Fibroblast of skin of abdomen (primary cell): ENCODE measurements around the gene SMARCA4.
"Not testable (repeated sequence)": the region's sequence is repeated elsewhere in the genome, so short reads cannot be mapped to it uniquely, and the experiment has no call there.

Experiments used
- DNase-seq: peaks from one replicate; pipeline ENCODE4 v3.0.0-alpha.2; 2013

The SMARCA4 gene

DNA sequence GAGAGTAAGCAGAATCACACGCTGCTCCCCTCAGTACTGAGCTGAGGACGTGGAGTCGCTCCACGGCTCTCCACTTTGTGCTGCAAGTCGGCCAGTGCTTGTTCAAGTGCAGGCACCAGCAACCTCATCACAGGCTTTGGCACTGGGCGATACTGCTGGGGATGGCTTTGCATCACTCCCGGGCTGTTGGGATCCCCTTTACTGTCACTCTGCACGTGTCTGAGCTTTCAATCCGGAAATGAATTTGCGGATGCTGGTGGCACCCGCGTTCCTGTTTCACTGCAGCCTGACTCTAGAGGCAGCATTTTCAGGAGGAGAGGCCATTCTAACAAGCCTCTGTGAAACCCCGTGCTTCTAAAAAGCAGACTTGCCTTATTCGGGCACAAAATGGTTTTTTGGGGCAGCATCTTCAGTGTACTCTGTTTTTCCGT lies 19.1 kb downstream of the SMARCA4 start:
- DNase-seq: no peak

GRCh38 chr19:10981252-10981895 lies 20.5 kb downstream of the SMARCA4 start:
- DNase-seq: no peak

DNA sequence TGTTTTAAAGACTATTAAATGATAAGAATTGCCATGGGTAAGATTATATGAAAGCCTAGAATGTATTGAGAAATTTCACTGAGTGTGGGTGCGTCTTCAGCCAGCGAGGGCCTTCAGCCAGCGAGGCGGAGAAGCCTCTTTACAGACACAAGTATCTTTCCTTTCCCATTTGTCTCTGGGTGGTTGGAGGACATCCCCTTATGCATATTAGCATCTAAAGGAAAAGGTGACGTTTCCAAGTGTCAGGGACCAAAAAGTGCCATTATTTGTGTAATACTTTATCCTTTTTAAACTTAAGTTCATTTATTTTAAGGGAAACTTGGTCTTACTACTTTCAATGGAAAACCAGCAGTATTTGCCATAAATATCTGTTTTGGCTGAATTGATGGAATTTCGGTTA lies 22.2 kb downstream of the SMARCA4 start:
- no peak for DNase-seq

DNA sequence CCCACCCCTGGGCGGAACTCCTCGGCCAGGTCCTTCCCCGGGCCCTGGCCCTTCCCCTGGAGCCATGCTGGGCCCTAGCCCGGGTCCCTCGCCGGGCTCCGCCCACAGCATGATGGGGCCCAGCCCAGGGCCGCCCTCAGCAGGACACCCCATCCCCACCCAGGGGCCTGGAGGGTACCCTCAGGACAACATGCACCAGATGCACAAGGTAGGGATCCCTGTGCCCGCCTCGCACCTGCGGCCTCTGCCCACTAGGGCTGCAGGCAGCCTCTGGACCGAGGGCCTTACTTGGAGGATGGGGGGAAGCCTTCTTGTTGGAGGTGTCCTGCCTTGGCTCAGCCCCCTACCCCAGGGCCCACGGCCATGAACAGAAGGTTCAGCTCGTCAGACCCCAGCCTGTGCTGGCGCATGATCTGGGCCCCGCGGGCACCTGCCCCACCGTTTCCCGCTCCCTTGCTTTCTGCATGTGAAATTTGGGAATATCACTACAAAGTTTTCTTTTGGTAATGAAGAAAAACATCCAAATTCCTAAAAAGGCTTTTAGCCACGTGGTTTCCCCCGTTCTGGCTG lies 23.4 kb downstream of the SMARCA4 start:
- DNase-seq: no peak

DNA sequence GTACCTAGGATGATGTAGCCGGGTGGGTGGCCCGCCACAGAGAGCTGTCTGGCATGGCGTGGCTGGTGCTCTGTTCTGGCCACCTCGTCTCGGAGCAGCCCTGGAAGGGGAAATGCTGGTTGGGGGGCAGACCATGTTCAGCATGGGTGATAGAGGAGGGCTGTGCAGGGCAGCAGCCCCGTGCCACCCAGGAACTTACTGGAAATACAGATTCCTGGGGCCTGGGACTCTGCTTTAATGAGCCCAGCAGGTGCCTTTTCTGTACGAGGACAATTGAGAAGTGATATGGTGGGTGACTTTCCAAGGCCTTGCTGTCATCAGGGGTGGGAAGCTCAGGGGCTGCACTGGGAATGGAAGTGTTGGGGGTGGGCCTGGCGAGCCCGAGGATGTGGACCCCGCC lies 24.7 kb downstream of the SMARCA4 start:
- no peak for DNase-seq

DNA sequence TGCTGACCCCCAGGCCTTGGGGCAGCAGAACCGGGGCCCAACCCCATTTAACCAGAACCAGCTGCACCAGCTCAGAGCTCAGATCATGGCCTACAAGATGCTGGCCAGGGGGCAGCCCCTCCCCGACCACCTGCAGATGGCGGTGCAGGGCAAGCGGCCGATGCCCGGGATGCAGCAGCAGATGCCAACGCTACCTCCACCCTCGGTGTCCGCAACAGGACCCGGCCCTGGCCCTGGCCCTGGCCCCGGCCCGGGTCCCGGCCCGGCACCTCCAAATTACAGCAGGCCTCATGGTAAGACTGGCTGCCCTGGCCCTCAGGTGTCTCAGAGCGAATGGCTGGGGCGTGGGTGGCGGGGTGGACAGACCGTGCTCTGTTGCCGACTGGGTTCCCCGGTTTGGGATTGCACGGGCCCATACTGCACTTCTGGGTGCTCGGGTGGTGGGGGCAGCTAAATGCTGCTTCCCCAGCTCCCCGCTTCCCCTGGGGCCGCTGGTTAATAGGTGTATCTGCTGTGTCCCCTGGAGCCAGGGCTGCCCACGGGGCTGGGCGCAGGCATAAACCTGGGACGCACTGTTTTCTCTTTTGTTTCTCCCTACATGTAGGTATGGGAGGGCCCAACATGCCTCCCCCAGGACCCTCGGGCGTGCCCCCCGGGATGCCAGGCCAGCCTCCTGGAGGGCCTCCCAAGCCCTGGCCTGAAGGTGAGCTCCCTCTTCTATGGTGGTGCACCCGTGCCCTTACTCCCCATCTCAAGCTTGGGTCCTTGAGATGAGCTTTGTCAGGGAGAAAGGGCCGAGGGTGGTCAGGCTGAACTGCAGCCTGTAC lies 25.7 kb downstream of the SMARCA4 start:
- DNase-seq: no peak

- DNase-seq: no peak
Measured at GRCh38 chr19:10987571-10988297, 26.9 kb downstream of the SMARCA4 start.

- DNase-seq: no peak
Measured at GRCh38 chr19:10988380-10988779, 27.6 kb downstream of the SMARCA4 start.

GRCh38 chr19:10988921-10989320 lies 28.1 kb downstream of the SMARCA4 start:
- no peak for DNase-seq

DNA sequence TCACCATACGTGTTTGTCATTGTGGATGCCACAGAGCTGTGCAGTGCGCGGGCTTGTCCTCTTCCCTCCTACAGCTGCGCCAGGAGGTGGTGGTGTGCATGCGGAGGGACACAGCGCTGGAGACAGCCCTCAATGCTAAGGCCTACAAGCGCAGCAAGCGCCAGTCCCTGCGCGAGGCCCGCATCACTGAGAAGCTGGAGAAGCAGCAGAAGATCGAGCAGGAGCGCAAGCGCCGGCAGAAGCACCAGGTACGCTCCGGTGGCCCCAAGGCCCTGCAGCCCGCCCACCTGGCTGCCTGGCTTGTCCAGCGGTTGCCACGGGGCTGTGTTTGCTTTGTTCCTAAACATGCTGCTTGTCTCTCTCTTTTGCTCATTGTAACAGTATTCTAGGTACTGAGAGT lies 30.2 kb downstream of the SMARCA4 start:
- no peak for DNase-seq

- no peak for DNase-seq
Measured at GRCh38 chr19:10991521-10992081, 30.8 kb downstream of the SMARCA4 start.

DNA sequence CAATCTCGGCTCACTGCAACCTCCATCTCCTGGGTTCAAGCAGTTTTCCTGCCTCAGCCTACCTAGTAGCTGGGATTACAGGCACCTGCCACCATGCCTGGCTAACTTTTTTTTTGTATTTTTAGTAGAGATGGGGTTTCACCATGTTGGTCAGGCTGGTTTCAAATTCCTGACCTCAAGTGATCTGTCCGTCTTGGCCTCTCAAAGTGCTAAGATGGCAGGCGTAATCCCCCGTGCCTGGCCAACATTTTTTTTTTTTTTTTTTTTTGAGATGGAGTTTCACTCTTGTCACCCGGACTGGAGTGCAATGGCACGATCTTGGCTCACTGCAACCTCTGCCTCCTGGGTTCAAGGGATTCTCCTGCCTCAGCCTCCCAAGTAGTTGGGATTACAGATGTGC lies 31.3 kb downstream of the SMARCA4 start:
- DNase-seq: not testable (repeated sequence)

- no peak for DNase-seq
Measured at GRCh38 chr19:10995926-10996600, 35.2 kb downstream of the SMARCA4 start.

DNA sequence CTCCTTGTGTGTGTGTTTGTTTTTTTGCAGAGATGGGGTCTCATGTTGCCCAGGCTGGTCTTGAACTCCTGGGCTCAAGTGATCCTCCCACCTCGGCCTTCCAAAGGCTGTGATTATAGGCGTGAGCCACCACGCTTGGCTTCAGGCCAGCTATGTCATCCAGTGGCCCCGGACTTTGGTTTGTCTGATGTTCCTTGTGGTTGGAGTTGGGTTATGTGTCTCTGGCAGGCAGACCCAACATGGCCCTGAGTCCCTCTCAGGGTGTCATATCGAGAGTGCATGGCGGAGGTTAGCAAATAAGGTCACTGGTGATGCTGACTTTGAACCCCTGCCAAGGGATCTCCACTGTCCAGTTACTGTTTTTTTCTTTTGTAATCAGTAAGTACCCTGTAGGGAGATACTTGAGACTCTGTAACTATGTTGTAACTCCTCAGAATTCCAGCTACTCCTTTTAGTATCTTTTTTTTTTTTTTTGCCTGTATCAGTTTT lies 37.3 kb downstream of the SMARCA4 start:
- DNase-seq: no peak

GRCh38 chr19:10998666-10999065 lies 37.8 kb downstream of the SMARCA4 start:
- no peak for DNase-seq

DNA sequence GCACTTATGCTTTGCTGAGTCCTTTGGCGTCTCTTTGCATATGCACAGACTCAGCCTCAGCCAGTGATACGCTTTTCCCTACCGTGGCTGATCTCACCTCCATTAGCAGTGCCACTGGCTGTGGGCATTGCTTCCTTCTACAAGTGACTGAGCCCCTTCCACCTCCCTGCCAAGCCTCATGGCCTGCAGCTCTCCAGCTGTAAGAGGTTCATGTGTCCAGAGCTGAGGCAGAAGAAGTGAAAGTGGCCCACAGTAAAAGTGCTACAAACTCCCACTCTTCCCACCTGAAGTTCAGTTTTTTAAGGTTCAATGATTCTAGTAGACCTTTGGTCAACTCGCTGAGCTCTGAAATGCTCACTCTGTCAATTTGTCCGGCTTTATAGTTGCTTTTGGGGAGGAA lies 44.7 kb downstream of the SMARCA4 start:
- no peak for DNase-seq

DNA sequence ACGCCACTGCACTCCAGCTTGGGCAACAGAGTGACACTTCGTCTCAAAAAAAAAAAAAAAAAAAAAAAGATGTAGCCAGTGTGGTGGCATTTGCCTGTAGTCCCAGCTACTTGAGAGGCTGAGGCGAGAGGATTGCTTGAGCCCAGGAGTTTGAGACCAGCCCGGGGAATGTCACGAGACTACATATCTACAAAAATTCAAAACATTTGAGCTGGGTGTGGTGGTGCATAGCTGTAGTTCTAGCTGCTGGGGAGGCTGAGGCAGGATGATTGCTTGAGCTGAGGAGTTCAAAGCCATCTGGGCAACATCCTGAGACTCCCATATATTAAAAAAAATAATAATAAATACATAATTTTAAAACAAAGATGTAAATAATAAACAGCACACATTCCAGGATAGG lies 46.6 kb downstream of the SMARCA4 start:
- no peak for DNase-seq

GRCh38 chr19:11007962-11008532 lies 47.2 kb downstream of the SMARCA4 start:
- DNase-seq: no peak

DNA sequence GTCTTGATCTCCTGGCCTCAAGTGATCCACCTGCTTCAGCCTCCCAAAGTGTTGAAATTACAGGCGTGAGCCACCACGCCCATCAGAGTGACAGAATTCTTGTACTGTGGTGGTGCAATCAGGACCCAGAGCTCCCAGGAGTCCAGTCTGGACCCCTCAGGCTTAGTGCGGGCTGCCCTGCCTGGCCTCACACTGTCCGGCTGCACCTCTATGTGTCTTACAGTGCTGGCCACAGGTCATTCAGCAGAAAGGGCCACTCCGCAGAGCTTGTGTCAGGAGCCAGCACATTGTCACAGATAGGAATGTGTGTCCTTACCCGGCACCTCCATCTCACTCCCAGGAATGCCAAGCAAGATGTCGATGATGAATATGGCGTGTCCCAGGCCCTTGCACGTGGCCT lies 49.2 kb downstream of the SMARCA4 start:
- DNase-seq: no peak

DNA sequence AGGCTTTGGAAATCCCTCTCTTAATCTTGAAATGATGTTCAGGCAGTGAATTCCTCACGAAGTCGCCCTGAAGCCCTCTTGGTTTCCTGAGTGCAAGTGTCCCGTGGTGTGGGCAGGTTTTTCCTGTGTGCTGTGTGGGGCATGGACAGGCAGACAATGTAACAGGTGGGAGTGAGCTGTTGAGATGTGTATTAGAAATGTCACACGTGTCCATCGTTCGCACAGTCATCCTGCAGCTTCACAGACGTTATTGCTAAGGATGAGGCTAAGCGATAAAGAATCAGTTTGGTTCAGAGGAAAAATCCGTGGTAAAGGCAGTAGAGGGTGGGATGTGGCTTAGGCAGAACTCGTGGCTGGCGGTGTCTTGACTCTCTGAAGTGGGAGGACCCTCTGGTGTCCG lies 51.7 kb downstream of the SMARCA4 start:
- no peak for DNase-seq

- no peak for DNase-seq
Measured at GRCh38 chr19:11013771-11014170, 52.9 kb downstream of the SMARCA4 start.
